GM18505 (cell line): ENCODE data around the gene FBXW9.
"Not testable (repeated sequence)": the region's sequence is repeated elsewhere in the genome, so short reads cannot be mapped to it uniquely, and the experiment has no call there.

Experiments used
- ATAC-seq: cut with Tn5 transposase; IDR thresholded peaks from one replicate; pipeline ENCODE4 v1.9.1; 2021; ENCODE audit not compliant: unreplicated experiment
- POLR2A ChIP-seq: IDR thresholded peaks from 4 replicates; pipeline ENCODE4 v1.6.1; 2011; ENCODE audit warnings: borderline replicate concordance; ENCODE audit not compliant: insufficient read depth, insufficient read length; ENCODE audit errors: extremely low read depth

Gene FBXW9

GRCh38 chr19:12665671-12666264 is 30.7 kb downstream of the FBXW9 start:
- no peak for ATAC-seq
- no peak for TF ChIP-seq POLR2A

DNA sequence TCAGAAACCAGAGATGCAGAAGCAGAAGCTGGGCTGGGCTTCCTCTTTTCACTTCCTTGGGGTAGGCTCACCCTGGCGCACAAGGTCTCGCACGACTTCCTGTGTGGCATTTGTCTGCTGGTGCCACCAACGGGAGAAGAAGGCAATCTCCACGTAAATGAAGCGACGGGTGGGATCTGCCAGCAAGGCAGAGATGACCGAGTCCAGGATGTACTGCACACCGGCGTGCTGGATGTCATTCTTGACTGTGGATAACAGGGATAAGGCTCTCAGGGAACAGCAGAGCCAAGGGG is 31.2 kb downstream of the FBXW9 start:
- TF ChIP-seq POLR2A, result peak; percentile 51
- ATAC-seq, result no peak

GRCh38 chr19:12664406-12665280 is 31.8 kb downstream of the FBXW9 start:
- TF ChIP-seq POLR2A, result no peak
- no peak for ATAC-seq

DNA sequence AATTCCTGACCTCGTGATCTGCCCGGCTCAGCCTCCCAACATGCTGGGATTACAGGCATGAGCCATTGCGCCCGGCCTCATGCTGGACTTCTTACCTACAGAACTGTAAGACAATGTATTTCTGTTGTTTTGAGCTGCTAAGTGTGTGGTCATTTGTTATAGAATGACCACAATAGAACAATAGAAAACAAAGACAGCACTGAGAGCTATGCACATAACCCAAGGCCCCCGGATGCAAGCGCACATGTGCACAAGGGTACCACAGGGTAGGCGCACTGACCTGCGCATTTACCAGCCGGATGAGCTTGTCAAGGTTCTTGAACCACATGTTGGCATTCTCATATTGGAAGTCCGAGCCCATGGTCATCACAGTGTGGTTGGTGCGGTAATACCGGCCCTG is 35.5 kb downstream of the FBXW9 start:
- ATAC-seq, result no peak
- no peak for TF ChIP-seq POLR2A

DNA sequence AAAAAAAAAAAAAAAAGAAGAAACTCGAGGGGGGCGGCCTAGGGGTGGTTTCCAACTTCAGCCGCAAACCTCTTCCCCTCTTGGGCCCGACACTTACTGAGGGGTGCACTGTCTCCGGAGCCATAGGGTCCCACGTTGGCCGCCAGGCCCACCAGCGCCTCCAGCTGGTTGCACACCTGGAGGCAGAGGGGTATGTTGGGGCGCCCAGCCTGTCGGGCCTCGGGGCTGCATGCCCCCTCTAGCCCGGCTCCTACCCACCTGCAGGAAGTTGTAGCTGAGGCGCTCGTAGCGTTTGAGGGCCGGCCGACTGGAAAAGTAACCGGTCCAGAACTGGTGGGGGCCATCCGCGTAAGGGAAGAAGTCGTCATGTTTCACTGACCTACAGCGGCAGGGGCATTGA is 38.5 kb downstream of the FBXW9 start:
- no peak for ATAC-seq
- TF ChIP-seq POLR2A, result no peak

- no peak for ATAC-seq
Observed at GRCh38 chr19:12656899-12657571, 39.4 kb downstream of the FBXW9 start.

DNA sequence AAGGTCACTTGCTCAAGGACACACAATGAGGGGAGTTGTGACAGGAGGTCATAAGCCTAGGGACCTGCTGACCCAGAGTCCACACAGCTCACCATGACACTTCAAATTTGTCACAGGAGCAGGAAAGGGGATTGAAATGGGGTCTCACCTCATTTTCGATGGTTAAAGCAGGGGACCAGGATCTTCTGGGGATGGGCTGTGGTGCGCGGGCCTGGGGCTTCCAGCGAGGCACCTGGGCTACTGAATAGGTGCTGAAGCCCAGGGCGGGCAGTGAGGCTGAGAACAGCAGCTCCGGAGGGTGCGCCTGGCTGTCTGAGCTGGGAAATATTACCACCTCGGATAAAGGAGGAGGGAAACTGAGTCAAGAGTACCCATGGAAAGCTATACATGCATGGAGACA is 40.9 kb downstream of the FBXW9 start:
- no peak for TF ChIP-seq POLR2A
- no peak for ATAC-seq

More at GRCh38 chr19:12656899-12657571, 39.4 kb downstream of the FBXW9 start:
- no peak for TF ChIP-seq POLR2A

DNA sequence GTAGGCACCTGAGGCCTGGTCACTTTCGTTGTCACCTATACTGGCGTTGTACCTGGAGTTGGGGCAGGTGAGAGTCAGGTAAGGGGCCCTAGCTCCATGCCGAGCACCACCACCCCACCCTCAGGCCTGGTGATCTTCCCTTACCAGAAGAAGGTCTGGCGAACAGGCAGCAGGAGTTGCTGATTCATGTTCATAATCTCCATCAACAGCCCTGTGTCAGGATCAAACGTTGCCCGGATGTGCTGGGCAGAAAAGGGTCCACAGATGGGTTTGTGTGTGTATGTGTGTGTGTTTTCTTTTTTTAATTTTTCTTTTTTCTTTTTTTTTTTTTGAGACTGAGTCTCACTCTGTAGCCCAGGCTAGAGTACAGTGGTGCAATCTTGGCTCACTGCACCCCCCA is 44.2 kb downstream of the FBXW9 start:
- no peak for TF ChIP-seq POLR2A
- ATAC-seq, result no peak

GRCh38 chr19:12649941-12650340 is 46.5 kb downstream of the FBXW9 start:
- TF ChIP-seq POLR2A, result no peak
- no peak for ATAC-seq

DNA sequence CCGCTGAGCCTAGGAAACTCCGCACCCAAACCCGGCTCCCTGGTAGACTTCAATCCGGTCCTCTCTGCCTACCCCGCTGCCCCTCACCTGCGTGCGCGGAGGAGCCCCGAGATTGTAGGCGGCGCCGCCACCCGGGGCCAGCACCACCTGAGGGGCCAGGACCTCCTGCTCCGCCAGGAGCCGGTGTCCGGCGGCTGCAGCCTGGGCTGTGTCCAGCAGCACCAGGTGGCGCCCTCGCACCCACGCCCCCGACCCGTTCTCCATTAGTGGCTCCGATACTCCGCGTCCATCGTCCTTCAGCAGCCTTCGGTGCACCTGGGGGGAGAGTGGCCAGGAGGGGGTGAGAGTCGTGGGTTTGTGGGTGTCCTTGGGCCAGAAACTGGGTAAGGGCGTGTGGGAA is 48.3 kb downstream of the FBXW9 start:
- no peak for TF ChIP-seq POLR2A
- ATAC-seq, result no peak

GRCh38 chr19:12647490-12648071 is 48.9 kb downstream of the FBXW9 start:
- no peak for ATAC-seq
- no peak for TF ChIP-seq POLR2A

DNA sequence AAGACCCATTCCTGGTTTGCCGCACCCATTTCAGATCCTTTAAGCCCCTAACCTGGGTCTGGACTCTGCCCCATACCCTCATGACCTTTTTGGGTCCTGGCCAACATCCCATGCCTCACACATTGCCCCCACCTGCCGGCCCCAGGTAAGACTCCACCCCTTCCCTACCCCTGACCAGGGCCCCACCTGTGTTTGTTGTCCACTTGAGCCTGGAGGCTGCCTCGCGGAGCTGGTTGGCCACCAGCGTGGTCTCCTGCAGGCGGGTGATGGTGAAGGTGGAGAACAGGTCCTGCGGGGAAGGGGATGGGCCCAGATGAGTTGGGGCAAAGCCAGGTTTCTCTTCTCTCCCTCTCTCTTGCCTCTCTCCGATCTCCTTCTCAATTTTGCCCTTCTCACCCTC is 49.4 kb downstream of the FBXW9 start:
- ATAC-seq, result no peak
- no peak for TF ChIP-seq POLR2A

GRCh38 chr19:12646551-12646950 is 49.9 kb downstream of the FBXW9 start:
- no peak for TF ChIP-seq POLR2A
- ATAC-seq, result no peak

GRCh38 chr19:12643716-12644115 is 52.7 kb downstream of the FBXW9 start:
- not testable (repeated sequence) for ATAC-seq
